Astrocyte of the cerebellum (primary cell): ENCODE data around the gene MMP21.

Experiments
- DNase-seq: peaks from one replicate; pipeline ENCODE4 v3.0.0-alpha.2; 2011; ENCODE audit warnings: low read depth
- H3K4me3 ChIP-seq: 2 replicates; pipeline ENCODE4 v1.5.1; 2011; ENCODE audit warnings: mild to moderate bottlenecking, low read depth, low read length, moderate library complexity
- CTCF ChIP-seq: IDR thresholded peaks from 2 replicates; pipeline ENCODE4 v1.5.1; 2012; ENCODE audit warnings: low read length, low read depth, moderate library complexity, mild to moderate bottlenecking; ENCODE audit errors: missing control alignments
- in situ Hi-C: cut with HindIII; loops from 2 replicates; pipeline ENCODE4 v1.10.0; 2017; ENCODE audit warnings: low sequenced_read_pairs

The MMP21 gene

DNA sequence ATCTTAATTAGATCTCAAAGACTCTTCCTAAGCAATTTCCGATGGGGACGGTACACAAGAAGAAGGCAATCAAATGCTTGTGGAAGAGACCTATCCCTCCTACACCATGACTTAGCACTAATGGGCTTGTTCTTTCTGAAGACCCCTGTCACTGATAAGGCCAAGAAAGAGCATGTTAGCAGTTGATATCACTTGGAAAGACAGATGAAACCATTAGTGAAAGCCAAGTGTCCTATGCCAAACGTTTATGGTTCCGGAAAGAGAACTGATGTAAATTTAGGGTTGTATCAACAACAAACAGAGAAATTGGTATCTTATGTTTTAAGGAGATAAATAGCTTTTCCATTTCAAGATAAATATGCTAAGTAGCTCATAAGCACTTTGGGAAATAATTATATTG, 40.9 kb upstream of the MMP21 start:
- no peak for TF ChIP-seq CTCF
- DNase-seq: no peak
- no peak overlapping the region for H3K4me3 ChIP-seq
- in situ Hi-C loops: no loop called here

GRCh38 chr10:125815764-125816163, 40.1 kb upstream of the MMP21 start:
- no peak for DNase-seq
- H3K4me3 ChIP-seq: no peak overlapping the region
- TF ChIP-seq CTCF: no peak
- in situ Hi-C loops: no loop called here

GRCh38 chr10:125812128-125812750, 36.6 kb upstream of the MMP21 start:
- in situ Hi-C loops: no loop called here
- DNase-seq: peak; percentile 40
- no peak for TF ChIP-seq CTCF
- H3K4me3 ChIP-seq: no peak overlapping the region

DNA sequence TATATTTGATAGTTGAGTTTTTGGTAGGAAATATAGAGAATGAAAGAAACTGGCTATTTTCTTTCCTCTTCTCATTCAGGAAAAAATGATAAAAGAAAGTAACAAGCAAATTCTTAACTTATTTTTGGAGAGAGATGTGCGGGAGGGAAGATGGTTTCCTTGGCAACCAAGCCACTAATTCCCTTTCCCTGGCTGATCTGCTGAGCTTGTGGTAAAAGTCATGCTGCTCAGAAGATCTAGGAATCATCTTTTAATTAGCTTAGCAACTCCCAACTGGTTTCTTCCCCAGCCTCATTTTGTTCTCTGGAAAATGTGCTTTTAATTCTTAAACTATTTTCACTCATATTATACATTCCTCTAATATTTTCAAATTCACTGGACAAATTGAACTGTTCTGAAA, 35.6 kb upstream of the MMP21 start:
- in situ Hi-C loops: no loop called here
- no peak overlapping the region for H3K4me3 ChIP-seq
- no peak for DNase-seq
- no peak for TF ChIP-seq CTCF

GRCh38 chr10:125808047-125808446, 32.4 kb upstream of the MMP21 start:
- DNase-seq: no peak
- in situ Hi-C loops: no loop called here
- TF ChIP-seq CTCF: no peak

GRCh38 chr10:125802739-125803138, 27.1 kb upstream of the MMP21 start:
- TF ChIP-seq CTCF: no peak
- in situ Hi-C loops: no loop called here
- no peak overlapping the region for H3K4me3 ChIP-seq
- DNase-seq: no peak

More at GRCh38 chr10:125808047-125808446, 32.4 kb upstream of the MMP21 start:
- H3K4me3 ChIP-seq: no peak overlapping the region
